NCI-H1417 treated with DMSO at 0.1 percent for 48 hours (cell line): Measurements from ENCODE around the gene SRM.
"Not testable (repeated sequence)": the region's sequence is repeated elsewhere in the genome, so short reads cannot be mapped to it uniquely, and the experiment has no call there.

Experiments
- DNase-seq: peaks from one replicate; lab custom pipeline; 2025; lab: John Stamatoyannopoulos, UW

The SRM gene

DNA sequence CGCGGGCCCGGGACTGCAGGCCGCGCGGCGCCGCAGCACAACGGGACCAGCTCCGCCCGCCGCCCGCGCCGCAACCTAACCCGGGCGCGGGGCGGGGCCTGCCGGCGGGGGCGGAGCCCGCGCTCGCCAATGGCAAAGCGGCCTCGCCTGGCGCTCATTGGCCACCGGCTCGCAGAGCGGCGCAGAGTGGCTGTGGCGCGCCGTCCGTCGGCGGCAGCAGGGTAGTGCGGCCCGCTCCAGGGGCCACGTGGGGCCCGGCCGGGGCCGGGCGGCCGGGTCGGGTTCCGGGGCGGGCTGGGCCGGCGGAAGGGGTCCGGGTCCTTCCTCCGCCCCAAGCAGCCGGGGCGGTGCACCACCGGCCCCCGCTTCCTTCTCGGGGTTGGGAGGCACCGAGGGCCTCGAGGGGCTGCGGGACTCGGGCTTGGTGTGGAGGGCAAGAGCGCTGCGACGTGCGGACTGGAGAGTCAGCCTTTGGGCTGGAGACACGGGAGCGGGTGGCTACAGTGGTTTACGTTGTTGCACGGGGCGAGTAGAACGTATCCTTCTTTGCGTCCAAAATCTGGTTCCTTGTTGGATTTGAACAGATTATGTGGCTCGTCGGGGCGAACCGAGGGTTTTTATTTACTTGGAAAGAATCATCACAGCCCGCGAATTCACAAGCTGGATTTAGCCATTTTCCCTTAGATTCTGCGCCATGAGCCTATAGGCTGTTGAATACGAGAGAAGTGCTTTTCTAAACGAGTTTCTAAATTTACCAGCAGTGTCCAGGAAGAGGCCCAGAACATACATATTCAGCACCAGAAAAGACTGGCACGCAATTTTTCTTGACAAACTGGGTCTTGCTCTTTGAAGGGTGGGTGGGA, at the start of gene SRM:
Gene SRM (minus strand): TSS at position 51 of the 863 bp plus-strand sequence. CDS start 75 bp downstream, outside the sequence.
- peak; percentile 64 for DNase-seq

- DNase-seq = no peak
These were observed 49.4 kb upstream of the SRM start for GRCh38 chr1:11109047-11109760.

DNA sequence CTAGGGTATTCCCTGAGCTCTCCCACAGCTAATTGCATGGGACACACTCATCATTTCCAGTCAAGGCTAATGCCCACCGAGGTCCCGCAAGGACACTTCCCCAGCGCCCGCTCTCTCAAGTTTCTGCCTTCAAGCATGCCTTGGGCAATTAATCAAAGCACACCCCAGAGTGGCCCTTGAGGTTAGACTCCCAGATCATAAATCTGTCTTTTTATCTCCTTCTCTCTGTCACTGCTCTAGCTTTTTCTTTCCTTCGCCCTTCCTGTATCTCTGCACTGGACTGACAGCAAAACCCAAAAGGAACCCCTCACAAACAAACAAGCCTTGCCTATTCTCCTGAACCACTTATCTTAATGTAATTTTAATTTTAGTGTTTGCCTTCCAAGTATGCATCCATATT, 47.8 kb upstream of the SRM start:
- DNase-seq = no peak

DNA sequence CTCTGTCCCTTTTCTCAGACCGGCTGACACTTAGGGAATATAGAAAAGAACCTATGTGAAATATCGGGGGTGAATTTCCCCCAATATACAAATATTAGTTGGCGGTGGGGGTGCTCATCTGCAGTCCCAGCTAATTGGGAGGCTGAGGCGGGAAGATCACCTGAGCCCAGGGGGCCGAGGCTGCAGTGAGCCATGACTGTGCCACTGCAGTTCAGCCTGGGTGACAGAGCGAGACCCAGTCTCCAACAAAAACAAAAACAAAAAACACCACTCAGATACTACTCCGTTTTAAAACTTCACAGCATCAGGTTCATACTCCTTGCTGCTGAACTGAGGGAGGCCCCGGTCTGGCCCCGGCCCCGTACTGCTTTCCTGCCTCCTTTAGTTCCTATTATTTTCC, 45.8 kb upstream of the SRM start:
- DNase-seq = no peak

DNA sequence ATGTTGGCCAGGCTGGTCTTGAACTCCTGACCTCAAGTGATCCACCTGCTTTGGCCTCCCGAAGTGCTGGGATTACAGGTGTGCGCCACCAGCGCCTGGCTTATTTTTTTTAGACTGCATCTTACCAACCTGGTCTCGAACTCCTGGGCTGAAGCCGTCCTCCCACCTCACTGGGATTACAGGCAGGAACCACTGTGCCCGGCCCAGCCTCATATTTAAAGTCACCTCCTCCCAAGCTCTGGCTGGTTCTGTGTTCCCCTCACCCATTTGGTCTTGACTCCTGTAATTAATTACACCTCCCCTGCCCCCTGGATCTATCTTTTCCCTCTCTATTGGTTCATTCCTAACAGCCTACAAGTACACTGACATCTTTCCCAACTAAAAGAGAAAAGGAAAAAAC, 41.5 kb upstream of the SRM start:
- no peak for DNase-seq

- DNase-seq = not testable (repeated sequence)
These were observed 41.0 kb upstream of the SRM start for GRCh38 chr1:11100806-11101205.

GRCh38 chr1:11100149-11100493, 40.3 kb upstream of the SRM start:
- DNase-seq = no peak

GRCh38 chr1:11099310-11100148, 39.7 kb upstream of the SRM start, which contains the start of gene EXOSC10:
Gene EXOSC10 (minus strand): TSS chr1:11099869. CDS start chr1:11099831, 38 bp downstream.
- DNase-seq = peak; percentile 64

GRCh38 chr1:11098931-11099309, 39.1 kb upstream of the SRM start:
- no peak for DNase-seq

DNA sequence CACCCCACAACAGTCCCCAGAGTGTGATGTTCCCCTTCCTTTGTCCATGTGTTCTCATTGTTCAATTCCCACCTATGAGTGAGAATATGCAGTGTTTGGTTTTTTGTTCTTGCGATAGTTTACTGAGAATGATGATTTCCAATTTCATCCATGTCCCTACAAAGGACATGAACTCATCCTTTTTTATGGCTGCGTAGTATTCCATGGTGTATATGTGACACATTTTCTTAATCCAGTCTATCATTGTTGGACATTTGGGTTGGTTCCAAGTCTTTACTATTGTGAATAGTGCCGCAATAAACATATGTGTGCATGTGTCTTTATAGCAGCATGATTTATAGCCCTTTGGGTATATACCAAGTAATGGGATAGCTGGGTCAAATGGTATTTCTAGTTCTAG, 24.0 kb upstream of the SRM start:
- DNase-seq = not testable (repeated sequence)

GRCh38 chr1:11080931-11081330, 21.1 kb upstream of the SRM start:
- no peak for DNase-seq

GRCh38 chr1:11078631-11079030, 18.8 kb upstream of the SRM start:
- no peak for DNase-seq

DNA sequence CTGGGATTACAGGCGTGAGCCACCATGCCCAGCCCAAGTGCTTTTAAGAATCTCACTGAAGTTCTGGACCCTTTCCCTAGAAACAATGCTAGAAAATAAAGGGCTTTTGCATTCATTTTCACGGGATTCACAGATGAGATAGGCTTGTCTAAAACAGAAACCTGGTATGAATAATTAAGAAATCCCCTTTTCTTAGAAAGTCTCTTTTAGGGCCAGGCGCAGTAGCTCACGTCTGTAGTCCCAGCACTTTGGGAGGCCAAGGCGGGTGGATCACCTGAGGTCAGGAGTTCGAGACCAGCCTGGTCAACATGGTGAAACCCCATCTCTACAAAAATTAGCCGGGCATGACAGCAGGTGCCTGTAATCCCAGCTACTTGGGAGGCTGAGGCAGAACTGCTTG, 13.6 kb upstream of the SRM start:
- not testable (repeated sequence) for DNase-seq

GRCh38 chr1:11072216-11072917, 12.5 kb upstream of the SRM start:
- peak; percentile 25 for DNase-seq

DNA sequence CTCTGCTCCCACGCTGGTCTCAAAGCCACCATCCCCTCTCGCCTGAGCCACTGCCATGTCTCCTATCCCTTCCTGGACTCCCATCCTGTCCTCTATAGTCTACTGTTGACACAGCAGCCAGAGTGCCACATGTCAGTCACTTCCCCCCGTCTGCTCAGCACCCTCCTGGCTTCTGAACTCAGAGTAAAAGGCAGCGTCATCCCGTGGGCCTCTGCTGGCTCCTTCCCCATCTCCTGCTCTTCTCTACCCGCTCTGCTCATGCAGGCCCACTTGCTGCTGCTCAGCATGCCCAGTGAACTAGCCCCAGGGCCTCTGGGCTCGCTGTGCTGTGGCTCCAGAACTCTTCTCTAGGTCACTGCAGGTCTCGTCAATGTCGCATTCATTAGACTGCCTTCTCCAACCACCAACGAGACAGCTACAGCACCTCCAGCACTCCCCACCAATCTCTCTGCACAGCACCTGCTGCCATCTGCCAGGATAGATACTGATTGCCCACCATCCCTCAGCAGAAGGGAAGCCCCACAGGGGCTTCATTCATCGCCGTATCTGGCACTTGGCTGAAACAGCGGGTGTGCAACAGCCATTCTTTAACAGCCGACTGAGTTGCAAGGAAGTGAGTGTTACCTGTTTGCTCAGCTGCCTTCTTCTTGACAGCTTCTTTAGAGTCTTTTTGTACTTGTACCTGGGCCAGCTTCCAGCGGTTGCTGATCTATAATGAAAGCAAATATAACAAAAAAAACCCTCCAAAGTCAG, 11.8 kb upstream of the SRM start:
- DNase-seq = peak; percentile 25

DNA sequence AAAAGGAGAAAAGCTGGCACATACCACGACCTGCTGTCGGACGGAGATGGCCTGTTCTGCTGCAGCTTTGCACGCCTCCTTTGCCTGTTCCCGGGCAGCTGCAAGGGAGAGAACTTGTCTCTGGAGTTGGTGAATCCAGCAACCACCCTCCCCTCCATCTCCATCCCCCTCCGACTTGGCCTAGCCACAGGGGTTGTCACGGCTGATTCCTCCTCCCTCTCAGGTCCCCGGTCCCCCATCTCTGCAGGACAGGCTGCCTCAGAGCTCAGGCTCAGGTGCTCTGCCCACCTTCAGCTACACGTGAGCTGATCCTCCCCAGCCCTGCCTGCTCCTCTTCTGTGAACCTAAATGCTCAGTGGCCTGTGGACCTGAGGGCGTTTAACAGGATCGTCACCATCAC, 11.1 kb upstream of the SRM start:
- no peak for DNase-seq

DNA sequence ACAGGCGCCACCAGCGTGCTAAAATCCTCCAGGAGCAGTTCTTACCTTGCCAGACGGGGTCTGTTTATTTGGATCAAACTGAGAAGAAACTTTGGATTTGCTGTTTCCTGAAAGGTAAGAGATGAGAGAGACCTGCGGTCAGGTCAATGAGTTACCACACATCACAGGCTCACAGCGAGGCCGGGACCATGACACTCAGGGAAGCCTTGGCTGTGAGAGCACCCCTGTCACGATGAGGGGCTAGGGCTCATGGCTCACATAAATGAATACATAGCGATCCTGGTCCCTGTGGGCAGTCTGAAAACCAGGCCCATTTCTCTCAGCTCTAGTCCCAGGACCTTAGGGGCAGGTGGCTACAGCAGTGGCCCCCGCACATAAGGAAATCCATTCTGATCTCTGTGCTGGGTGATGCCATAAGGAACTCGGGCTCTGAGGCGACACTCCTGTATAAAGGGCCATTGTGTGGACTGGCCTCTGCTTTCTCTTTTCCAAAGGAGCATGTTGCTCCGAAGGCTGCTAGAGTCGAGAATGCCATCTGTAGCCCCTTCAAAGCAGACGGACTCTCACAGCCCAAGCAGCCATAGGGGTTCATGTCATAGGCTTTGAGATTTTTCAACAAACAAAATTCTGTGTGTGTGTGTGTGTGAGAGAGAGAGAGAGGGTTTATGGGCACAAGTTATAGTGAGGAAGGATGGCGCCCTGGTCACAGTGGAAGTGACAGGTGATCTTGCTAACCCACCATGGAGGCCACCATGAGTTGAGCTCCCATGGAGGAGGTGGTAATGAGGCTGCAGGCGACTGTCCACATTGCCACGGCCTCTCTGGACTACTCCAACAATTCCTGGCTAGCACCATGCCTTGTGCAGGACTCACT, 9.0 kb upstream of the SRM start:
- no peak for DNase-seq

GRCh38 chr1:11067716-11068599, 8.1 kb upstream of the SRM start:
- no peak for DNase-seq

DNA sequence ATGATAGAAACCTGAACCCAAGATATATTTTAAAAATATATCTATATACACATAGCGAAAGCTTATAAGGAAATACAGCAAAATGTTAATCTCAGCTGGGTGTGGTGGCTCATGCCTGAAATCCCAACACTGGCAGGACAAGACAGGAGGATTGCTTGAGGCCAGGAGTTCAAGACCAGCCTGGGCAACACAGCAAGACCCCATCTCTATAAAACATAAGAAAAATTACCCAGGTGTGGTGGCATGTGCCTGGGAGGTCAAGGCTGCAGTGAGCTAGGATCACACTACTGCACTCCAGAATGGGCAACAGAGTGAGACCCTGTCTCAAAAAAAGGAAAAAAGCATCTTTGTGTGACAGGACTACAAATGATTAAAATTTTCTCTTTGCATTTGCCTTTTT, 6.0 kb upstream of the SRM start:
- DNase-seq = no peak
